HepG2 (cell line): ENCODE results near the gene PAXX. TPM values are rescaled to one million over a fixed set of nuclear protein-coding genes. Genes with fewer than 3 reads are reported as not detected.
A peak's percentile ranks its signal among the peaks of the same experiment; 100 is the strongest.

Experiments
- ADNP ChIP-seq: sonication (generic); formaldehyde crosslinking; IDR thresholded peaks from 2 replicates; pipeline ENCODE4 v1.4.0; 2020; ENCODE audit warnings: missing genetic modification reagents
- CEBPG ChIP-seq: IDR thresholded peaks from 2 replicates; pipeline ENCODE4 v1.6.1; 2016
- FOSL1 ChIP-seq: sonication (generic); formaldehyde crosslinking; IDR thresholded peaks from 2 replicates; pipeline ENCODE4 v1.9.0; 2021; ENCODE audit warnings: missing genetic modification reagents, borderline replicate concordance
- GLI4 ChIP-seq: sonication (generic); formaldehyde crosslinking; IDR thresholded peaks from 2 replicates; pipeline ENCODE4 v1.5.1; 2020; ENCODE audit warnings: missing genetic modification reagents, mild to moderate bottlenecking, moderate library complexity, borderline replicate concordance
- GPBP1L1 ChIP-seq: sonication (generic); formaldehyde crosslinking; IDR thresholded peaks from 2 replicates; pipeline ENCODE4 v1.5.0; 2020; ENCODE audit warnings: mild to moderate bottlenecking, missing genetic modification reagents
- GZF1 ChIP-seq: sonication (generic); formaldehyde crosslinking; IDR thresholded peaks from 2 replicates; pipeline ENCODE4 v1.5.1; 2020; ENCODE audit warnings: mild to moderate bottlenecking, missing genetic modification reagents
- HNRNPUL1 ChIP-seq: fragments of 200-400 bp; formaldehyde crosslinking; IDR thresholded peaks from 2 replicates; pipeline ENCODE4 v1.6.1; 2017; ENCODE audit warnings: low read depth, mild to moderate bottlenecking, low read length, moderate library complexity
- MIER3 ChIP-seq: IDR thresholded peaks from 2 replicates; pipeline ENCODE4 v1.6.1; 2016; ENCODE audit warnings: missing compliant biosample characterization, borderline replicate concordance
- PAWR ChIP-seq: sonication (generic); formaldehyde crosslinking; IDR thresholded peaks from 2 replicates; pipeline ENCODE4 v1.4.0; 2020; ENCODE audit warnings: missing genetic modification reagents, mild to moderate bottlenecking, borderline replicate concordance
- POLR2G ChIP-seq: fragments of 200-400 bp; formaldehyde crosslinking; IDR thresholded peaks from 2 replicates; pipeline ENCODE4 v1.6.1; 2018; ENCODE audit warnings: mild to moderate bottlenecking, low read depth, low read length, moderate library complexity
- RARA ChIP-seq: IDR thresholded peaks from 2 replicates; pipeline ENCODE4 v1.6.1; 2016; ENCODE audit warnings: missing genetic modification reagents, missing compliant biosample characterization
- SP2 ChIP-seq: sonication (generic); formaldehyde crosslinking; IDR thresholded peaks from 2 replicates; pipeline ENCODE4 v1.5.1; 2020; ENCODE audit warnings: mild to moderate bottlenecking, missing genetic modification reagents
- U2AF1 ChIP-seq: fragments of 200-400 bp; formaldehyde crosslinking; optimal IDR thresholded peaks from 2 replicates; pipeline ENCODE3; 2017; ENCODE audit warnings: mild to moderate bottlenecking, low read depth, low read length
- ZMYM4 ChIP-seq: sonication (generic); formaldehyde crosslinking; IDR thresholded peaks from 2 replicates; pipeline ENCODE4 v1.8.1; 2023; ENCODE audit warnings: mild to moderate bottlenecking, missing genetic modification reagents
- ZNF317 ChIP-seq: sonication (generic); formaldehyde crosslinking; IDR thresholded peaks from 2 replicates; pipeline ENCODE4 v1.5.0; 2020; ENCODE audit warnings: mild to moderate bottlenecking, missing genetic modification reagents
- ZNF331 ChIP-seq: sonication (generic); formaldehyde crosslinking; IDR thresholded peaks from 2 replicates; pipeline ENCODE4 v1.4.0; 2020; ENCODE audit warnings: missing genetic modification reagents
- ZNF414 ChIP-seq: sonication (generic); formaldehyde crosslinking; IDR thresholded peaks from 2 replicates; pipeline ENCODE4 v1.5.0; 2020; ENCODE audit warnings: missing genetic modification reagents
- ZNF513 ChIP-seq: sonication (generic); formaldehyde crosslinking; conservative IDR thresholded peaks from 2 replicates; pipeline ENCODE4 v1.5.0; 2020; ENCODE audit warnings: missing genetic modification reagents
- ZNF556 ChIP-seq: sonication (generic); formaldehyde crosslinking; IDR thresholded peaks from 2 replicates; pipeline ENCODE4 v1.4.0; 2020; ENCODE audit warnings: mild to moderate bottlenecking, missing genetic modification reagents, borderline replicate concordance
- ZNF607 ChIP-seq: sonication (generic); formaldehyde crosslinking; IDR thresholded peaks from 2 replicates; pipeline ENCODE4 v1.5.1; 2020; ENCODE audit warnings: missing genetic modification reagents, mild to moderate bottlenecking, borderline replicate concordance
- ZNF775 ChIP-seq: sonication (generic); formaldehyde crosslinking; IDR thresholded peaks from 2 replicates; pipeline ENCODE4 v1.4.0; 2020; ENCODE audit warnings: missing genetic modification reagents, mild to moderate bottlenecking, moderate library complexity, borderline replicate concordance
- ZNF879 ChIP-seq: sonication (generic); formaldehyde crosslinking; IDR thresholded peaks from 2 replicates; pipeline ENCODE4 v1.8.1; 2023; ENCODE audit warnings: missing genetic modification reagents
- ZSCAN29 ChIP-seq: sonication (generic); formaldehyde crosslinking; conservative IDR thresholded peaks from 2 replicates; pipeline ENCODE4 v1.4.0; 2020; ENCODE audit warnings: mild to moderate bottlenecking, missing genetic modification reagents
- ZSCAN31 ChIP-seq: sonication (generic); formaldehyde crosslinking; IDR thresholded peaks from 2 replicates; pipeline ENCODE4 v1.5.0; 2020; ENCODE audit warnings: low read depth, mild to moderate bottlenecking, missing genetic modification reagents
- polyA plus RNA-seq, 8 experiments: library from polyadenylated mRNA; depleted of rRNA in 3 of 8; stranded (reverse) in 7 of 8; unstranded in 1 of 8; fragments of >200 nt; fragmentation: Illumina TruSeq in 4 of 8; extraction: Trizol in 4 of 8; gene quantifications; 2 replicates each; pipeline versions ENCODE4 v1.2.1 to v1.2.3, GENCODE V29; 2011 to 2016; ENCODE audit warnings: low read depth in 4 of 8, missing spikeins in 1 of 8, mixed read lengths in 1 of 8; ENCODE audit not compliant: insufficient read depth in 1 of 8
- total RNA-seq, 5 experiments: library from RNA; depleted of rRNA; stranded (reverse); fragments of >200 nt; fragmentation: Illumina TruSeq; extraction: Trizol; gene quantifications; 2 replicates each; pipeline ENCODE4 v1.2.3, GENCODE V29; 2016; ENCODE audit warnings: low read depth in 1 of 5
- TF ChIP-seq, protein P1 (sequence below): sonication (generic); formaldehyde crosslinking; IDR thresholded peaks from 2 replicates; pipeline ENCODE4 v1.5.1; 2020; ENCODE audit warnings: mild to moderate bottlenecking, missing genetic modification reagents

PAXX gene
- total and polyA plus RNA-seq, 2 of the 13 experiments (the other 11 are each of a cell fraction or from before 2014, with no cell fraction given): 14.0 to 31.9 TPM

DNA sequence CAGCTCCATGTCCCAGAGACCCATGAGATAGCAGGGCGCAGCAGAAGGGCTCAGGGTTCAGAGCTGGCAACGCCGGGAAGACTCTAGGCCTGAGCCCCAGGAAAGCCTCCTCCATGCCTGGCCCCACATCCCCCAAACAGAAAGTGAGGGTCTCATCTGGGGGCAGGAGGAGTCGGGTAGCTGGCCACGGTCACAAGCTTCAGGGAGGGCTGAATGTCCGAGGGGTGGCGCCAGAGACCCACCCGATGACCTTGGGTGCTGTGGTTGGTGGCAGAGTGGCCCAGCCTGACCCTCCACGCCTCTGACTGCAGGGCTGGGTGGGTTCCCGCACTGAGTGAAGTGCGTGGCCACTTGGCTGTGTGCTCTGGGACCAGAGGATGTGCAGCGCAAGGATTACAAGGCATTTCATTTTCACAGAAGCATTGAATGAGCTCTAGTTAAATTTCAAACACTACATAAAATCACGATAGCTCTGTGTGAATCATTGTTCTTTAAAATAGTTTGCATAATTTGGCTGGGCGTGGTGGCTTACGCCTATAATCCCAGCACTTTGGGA, 44.2 kb upstream of the PAXX start (continued):
- TF ChIP-seq ZNF607 (CRISPR knock-in tag): peak; percentile 53; the same call in 1 of the 2 replicates
- no peak for TF ChIP-seq U2AF1
- TF ChIP-seq MIER3 (CRISPR knock-in tag): no peak; the same call in 1 of the 2 replicates
- TF ChIP-seq FOSL1 (CRISPR knock-in tag): no peak
- no peak for TF ChIP-seq ZSCAN29
- TF ChIP-seq HNRNPUL1: no peak
- TF ChIP-seq ZNF775: no peak
- TF ChIP-seq ZNF414 (CRISPR knock-in tag): no peak
- TF ChIP-seq PAWR: no peak
- TF ChIP-seq CEBPG: no peak
- no peak for TF ChIP-seq ZNF317 (CRISPR knock-in tag)
- TF ChIP-seq ZNF513 (CRISPR knock-in tag): peak; percentile 86; the same call in 1 of the 2 replicates
- TF ChIP-seq ZSCAN31: 0 out of 2 replicates have a peak, but pooled peaks have one; percentile 26
- TF ChIP-seq GZF1 (CRISPR knock-in tag): no peak
- TF ChIP-seq ZNF556 (CRISPR knock-in tag): 0 out of 2 replicates have a peak, but pooled peaks have one; percentile 40
- no peak for TF ChIP-seq ZMYM4 (CRISPR knock-in tag)
- no peak for TF ChIP-seq POLR2G
- TF ChIP-seq SP2 (CRISPR knock-in tag): no peak
- no peak for TF ChIP-seq GLI4 (CRISPR knock-in tag)
- TF ChIP-seq, protein P1, sequence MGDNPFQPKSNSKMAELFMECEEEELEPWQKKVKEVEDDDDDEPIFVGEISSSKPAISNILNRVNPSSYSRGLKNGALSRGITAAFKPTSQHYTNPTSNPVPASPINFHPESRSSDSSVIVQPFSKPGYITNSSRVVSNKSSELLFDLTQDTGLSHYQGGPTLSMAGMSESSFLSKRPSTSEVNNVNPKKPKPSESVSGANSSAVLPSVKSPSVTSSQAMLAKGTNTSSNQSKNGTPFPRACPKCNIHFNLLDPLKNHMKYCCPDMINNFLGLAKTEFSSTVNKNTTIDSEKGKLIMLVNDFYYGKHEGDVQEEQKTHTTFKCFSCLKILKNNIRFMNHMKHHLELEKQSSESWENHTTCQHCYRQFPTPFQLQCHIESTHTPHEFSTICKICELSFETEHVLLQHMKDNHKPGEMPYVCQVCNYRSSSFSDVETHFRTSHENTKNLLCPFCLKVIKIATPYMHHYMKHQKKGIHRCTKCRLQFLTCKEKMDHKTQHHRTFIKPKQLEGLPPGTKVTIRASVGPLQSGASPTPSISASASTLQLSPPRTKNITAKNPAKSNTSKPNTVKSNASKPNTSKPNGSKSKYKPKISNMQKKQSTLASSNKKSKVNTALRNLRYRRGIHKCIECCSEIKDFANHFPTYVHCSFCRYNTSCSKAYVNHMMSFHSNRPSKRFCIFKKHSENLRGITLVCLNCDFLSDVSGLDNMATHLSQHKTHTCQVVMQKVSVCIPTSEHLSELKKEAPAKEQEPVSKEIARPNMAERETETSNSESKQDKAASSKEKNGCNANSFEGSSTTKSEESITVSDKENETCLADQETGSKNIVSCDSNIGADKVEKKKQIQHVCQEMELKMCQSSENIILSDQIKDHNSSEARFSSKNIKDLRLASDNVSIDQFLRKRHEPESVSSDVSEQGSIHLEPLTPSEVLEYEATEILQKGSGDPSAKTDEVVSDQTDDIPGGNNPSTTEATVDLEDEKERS (CRISPR knock-in tag): 0 out of 2 replicates have a peak, but pooled peaks have one; percentile 21
- no peak for TF ChIP-seq RARA (CRISPR knock-in tag)
- TF ChIP-seq ZNF879 (CRISPR knock-in tag): no peak
- TF ChIP-seq GPBP1L1 (CRISPR knock-in tag): no peak
- no peak for TF ChIP-seq ADNP (CRISPR knock-in tag)
- TF ChIP-seq ZNF331 (CRISPR knock-in tag): 0 out of 2 replicates have a peak, but pooled peaks have one; percentile 24
